SH-SY5Y (cell line): ENCODE results near the gene ZNHIT1.

Experiments
- GATA2 ChIP-seq: IDR thresholded peaks from 2 replicates; pipeline ENCODE4 v1.6.1; 2011; ENCODE audit warnings: mild to moderate bottlenecking, low read depth, low read length
- GATA3 ChIP-seq: IDR thresholded peaks from 2 replicates; pipeline ENCODE4 v1.6.1; 2011; ENCODE audit warnings: low read depth, mild to moderate bottlenecking, low read length, moderate library complexity

DNA sequence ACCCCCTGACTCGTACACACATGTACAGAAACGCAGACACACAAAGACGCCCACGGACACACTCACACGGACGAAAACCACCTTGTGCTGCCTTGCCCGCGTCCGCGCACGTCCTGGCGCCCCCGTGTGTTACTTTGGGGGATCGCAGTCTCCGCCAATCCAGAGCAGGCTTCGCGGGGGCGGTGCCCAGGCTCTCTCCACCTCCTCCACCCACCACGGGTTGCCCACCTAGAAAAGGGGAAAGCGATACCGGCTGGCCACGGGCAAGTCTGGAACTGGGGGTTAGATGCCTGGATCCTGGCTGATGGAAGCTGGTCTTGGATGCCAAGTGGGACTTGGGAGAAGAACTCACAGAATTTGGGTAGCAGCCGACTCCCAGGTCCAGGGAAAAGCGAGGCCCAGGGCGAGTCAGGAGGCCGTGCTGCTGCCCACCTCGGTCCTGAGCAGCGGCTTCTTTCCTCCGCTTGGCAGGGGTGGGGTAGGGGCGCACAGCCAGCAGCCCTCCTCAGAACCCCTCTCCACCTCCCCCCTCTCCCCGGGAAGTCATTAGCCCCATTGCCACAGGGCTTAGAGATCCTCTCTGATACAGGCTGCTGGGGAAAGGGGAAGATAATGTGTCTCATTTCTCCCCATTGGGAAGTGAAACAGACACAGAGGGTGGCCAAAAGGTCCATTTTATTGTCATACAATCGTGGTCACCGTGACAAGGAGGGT lies 48.0 kb upstream of the ZNHIT1 start:
- peak; percentile 93 for TF ChIP-seq GATA2
- TF ChIP-seq GATA3 = no peak
